GM10248 (cell line): ENCODE measurements around the gene DYNC2LI1.

Experiments
- CTCF ChIA-PET: fragments of 300-600 bp; sonication (Branson Sonifier 250); formaldehyde crosslinking; extraction: SDS; loops from one replicate; lab custom pipeline; 2021; ENCODE audit warnings: antibody characterized with exemption; lab: Yijun Ruan, JAX
- POLR2A ChIA-PET: fragments of 350-650 bp; sonication (Branson Sonifier 250); formaldehyde crosslinking; extraction: SDS; loops from one replicate; lab custom pipeline; 2020; ENCODE audit warnings: antibody characterized with exemption; lab: Yijun Ruan, JAX
- DNase-seq: peaks from one replicate; pipeline ENCODE4 v3.0.0; 2012; ENCODE audit errors: extremely low spot score
- TF ChIP-seq, protein P1 (sequence below): IDR thresholded peaks from 2 replicates; pipeline ENCODE4 v1.5.1; 2012; ENCODE audit warnings: mild to moderate bottlenecking, low read depth; ENCODE audit errors: extremely low read depth, missing control alignments, control extremely low read depth

Gene DYNC2LI1

DNA sequence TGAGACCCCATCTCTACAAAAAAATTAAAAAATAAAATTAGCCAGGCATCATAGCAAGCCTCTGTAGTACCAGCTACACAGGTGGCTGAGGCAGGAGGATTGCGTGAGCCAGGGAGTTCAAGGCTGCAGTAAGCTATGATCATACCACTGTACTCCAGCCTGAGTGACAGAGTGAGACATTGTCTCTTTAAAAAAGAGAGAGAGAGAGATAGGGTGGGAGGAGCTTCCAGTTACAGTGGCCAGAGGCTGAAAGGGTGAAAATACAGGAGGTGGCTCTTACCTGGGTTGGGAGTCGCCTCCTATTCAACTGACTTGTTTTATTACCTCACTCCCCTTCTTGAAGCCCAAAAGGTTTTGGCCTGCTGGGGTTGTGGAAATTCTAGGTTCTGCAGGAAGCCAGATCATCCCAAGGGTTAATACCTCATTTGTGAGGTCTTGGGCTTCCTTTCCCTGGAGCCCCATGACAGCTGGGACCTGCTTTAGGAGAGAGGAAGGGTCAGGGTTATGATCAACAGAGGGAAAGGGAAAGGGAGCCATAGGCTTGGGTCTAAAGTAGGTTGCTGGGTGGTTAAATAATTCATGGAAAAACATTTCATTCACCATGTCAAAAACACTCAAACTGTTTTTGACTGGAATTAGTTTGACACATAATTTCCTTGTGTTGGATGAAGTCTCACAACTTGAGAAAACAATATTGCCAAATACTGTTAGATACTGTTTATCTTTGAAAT, 17.4 kb downstream of the DYNC2LI1 start:
- TF ChIP-seq, protein P1, sequence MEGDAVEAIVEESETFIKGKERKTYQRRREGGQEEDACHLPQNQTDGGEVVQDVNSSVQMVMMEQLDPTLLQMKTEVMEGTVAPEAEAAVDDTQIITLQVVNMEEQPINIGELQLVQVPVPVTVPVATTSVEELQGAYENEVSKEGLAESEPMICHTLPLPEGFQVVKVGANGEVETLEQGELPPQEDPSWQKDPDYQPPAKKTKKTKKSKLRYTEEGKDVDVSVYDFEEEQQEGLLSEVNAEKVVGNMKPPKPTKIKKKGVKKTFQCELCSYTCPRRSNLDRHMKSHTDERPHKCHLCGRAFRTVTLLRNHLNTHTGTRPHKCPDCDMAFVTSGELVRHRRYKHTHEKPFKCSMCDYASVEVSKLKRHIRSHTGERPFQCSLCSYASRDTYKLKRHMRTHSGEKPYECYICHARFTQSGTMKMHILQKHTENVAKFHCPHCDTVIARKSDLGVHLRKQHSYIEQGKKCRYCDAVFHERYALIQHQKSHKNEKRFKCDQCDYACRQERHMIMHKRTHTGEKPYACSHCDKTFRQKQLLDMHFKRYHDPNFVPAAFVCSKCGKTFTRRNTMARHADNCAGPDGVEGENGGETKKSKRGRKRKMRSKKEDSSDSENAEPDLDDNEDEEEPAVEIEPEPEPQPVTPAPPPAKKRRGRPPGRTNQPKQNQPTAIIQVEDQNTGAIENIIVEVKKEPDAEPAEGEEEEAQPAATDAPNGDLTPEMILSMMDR: no peak
- no peak for DNase-seq
- ChIA-PET CTCF (interaction anchor here (0.9 to 2.0 kb wide), 4 partner anchors 9 to 17 kb away, joined by 3 to 6 read pairs (median 4); partner anchors contain the start of gene DYNC2LI1), POLR2A (no interaction called here)

GRCh38 chr2:43792653-43793052, 18.8 kb downstream of the DYNC2LI1 start:
- ChIA-PET CTCF (interaction anchor here (2.0 kb wide), 1 partner anchor 8 kb away, joined by 6 read pairs; no protein-coding TSS in a partner anchor), POLR2A (no interaction called here)
- TF ChIP-seq, protein P1: no peak
- no peak for DNase-seq

- DNase-seq: no peak
- TF ChIP-seq, protein P1: no peak
- ChIA-PET POLR2A (no interaction called here), CTCF (interaction anchor here (0.9 kb wide), 1 partner anchor 249 kb away, joined by 3 read pairs; no protein-coding TSS in a partner anchor)
Measured at GRCh38 chr2:43794956-43795355, 21.1 kb downstream of the DYNC2LI1 start.

- no peak for DNase-seq
- TF ChIP-seq, protein P1: no peak
- CTCF ChIA-PET: no interaction called here
- POLR2A ChIA-PET: no interaction called here
Measured at GRCh38 chr2:43796206-43796605, 22.4 kb downstream of the DYNC2LI1 start.

DNA sequence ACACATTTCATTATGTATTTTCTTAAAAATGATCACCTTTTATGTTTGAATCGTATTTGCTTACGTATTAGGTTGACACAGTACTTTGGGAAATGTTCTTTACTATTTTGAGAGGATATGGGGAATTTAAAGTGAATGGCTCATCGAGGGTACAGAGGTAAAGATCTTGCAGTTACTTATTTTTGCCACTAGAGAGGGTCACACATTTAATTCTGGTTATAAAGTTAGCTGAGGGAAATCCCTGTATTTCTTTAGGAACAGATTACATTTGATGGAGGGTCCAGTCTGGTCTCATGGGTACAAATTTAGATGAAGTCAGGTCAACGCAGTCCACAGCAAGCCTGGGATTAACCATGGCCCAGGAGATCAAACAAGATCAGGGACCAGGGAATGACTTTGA, 24.5 kb downstream of the DYNC2LI1 start:
- no peak for DNase-seq
- POLR2A ChIA-PET: no interaction called here
- TF ChIP-seq, protein P1: no peak
- CTCF ChIA-PET: interaction anchor here (1.0 to 1.8 kb wide), 3 partner anchors 9 to 24 kb away, joined by 3 to 5 read pairs (median 4); no protein-coding TSS in a partner anchor

DNA sequence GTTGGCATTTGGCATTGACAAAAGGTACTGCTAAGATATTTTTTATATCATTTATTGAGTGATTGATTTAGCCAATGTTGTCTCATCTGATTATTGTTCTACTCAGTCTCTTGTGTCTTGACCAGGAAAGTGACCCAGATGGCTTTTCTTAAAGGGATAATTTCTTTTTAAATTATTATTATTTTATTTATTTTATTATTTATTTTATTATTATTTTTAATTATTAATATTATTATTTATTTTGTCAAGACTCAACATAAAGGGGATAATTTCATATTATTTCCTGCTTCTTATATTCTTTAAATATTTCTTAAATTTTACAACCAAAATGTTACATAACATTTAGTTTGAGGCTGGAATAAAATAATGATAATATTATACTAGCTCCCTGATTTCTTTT, 27.1 kb downstream of the DYNC2LI1 start:
- no peak for DNase-seq
- ChIA-PET CTCF (interaction anchor here (1.2 kb wide), 1 partner anchor 9 kb away, joined by 6 read pairs; no protein-coding TSS in a partner anchor), POLR2A (no interaction called here)
- TF ChIP-seq, protein P1: no peak
